GM19025 (cell line): ENCODE results near the gene CCDC85C.

ENCODE experiments used
- ATAC-seq: cut with Tn5 transposase; IDR thresholded peaks from one replicate; pipeline ENCODE4 v1.9.1; 2021; ENCODE audit warnings: mild to moderate bottlenecking, low read depth, moderate library complexity; ENCODE audit not compliant: unreplicated experiment

The CCDC85C gene

DNA sequence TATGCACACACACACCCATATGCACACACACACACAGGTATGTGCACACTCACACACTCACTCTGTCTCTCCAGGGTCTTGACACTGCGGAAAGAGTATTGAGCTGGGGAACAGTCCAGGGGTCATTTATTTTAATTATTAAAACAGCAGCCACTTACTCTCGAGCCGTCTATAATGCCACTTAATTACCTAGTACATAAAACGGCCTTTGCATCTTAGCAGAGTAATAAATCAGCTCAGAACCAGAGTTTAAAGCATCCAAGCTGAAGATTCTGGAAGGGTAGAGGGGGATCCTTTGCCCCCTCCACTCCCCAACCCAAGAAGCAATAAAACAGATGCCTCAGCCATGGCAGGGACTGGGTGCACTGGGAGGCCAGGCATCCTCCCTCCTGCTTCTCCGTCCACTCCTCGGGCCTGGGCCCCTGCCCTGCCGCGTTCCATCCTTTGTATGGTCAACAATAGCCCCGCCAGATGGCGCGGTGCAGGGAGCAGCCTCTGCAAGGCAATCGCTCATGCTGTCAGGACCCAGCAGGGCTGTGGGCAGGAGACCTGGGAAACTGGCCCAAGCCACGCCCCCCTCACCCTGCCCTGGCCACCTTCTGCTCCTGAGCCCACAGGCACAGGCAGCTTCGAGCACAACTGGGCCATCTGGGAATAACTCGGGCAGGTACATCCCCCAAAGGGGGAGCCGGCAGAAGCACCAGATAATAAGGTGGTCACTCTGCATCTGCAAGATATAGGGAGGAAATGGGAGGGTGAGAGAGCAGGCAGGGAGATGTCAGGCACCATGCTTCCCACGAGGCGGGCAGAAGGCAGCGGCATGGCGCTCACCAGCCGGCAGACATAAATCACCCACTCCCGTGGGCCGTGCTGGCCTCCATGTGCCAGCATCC, 40.9 kb downstream of the CCDC85C start:
- ATAC-seq: no peak

- ATAC-seq: no peak
Observed at GRCh38 chr14:99561864-99562263, 42.1 kb downstream of the CCDC85C start.

DNA sequence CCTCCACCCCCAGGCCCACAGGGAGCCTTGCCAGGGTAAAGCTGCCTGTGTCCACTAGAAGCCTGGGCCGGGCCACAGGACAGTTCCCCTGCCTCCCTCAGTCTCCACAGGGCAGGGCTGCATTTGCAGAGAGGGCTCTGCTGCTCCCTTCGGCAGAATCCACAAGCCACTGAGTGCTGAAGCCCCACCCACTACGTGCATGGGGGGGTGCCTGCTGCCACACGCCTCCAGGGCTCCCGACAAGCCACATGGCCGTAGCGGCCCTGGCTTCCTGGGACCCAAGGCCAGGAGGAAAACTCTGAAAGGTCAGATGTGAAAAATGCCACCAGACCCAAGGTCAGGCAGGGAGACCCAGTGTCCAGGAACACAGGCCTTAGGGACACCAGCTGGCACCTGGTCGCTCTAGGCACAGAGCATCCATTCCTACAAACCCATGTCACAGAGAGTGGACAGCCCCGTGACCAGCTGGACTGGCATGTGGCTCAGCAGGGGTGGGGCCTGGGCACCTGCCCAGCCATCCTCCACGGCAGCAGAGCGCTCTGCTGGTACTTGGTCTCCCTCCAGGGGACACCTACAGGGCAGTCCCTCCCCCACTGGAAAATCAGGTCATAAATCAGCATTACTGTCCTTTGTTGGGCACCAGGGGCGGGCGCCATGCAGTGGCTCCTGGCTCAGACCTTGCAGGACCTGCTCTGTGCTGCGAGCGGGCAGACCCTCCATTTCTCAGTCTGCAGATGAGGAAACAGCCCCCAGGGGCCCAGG, 42.9 kb downstream of the CCDC85C start:
- no peak for ATAC-seq

DNA sequence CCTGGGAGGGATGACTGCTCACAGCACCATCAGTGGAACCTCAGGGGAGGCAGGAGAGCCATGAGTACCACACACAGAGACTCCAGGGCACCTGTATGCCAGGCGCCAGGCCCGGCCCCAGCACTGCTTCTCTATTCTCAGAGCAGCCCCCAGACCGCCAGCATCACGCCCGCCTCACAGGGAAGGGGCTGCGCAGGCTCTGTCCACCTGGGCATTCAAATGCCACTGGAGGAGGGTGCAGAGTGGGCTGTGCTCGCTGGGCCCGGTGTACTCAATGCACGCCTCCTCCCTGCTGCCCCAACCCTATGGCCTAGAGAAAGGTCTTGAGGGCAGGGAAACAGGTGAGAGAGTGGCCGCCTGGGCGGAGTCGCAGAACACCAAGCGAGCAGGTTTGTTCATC, 43.6 kb downstream of the CCDC85C start:
- ATAC-seq: no peak

DNA sequence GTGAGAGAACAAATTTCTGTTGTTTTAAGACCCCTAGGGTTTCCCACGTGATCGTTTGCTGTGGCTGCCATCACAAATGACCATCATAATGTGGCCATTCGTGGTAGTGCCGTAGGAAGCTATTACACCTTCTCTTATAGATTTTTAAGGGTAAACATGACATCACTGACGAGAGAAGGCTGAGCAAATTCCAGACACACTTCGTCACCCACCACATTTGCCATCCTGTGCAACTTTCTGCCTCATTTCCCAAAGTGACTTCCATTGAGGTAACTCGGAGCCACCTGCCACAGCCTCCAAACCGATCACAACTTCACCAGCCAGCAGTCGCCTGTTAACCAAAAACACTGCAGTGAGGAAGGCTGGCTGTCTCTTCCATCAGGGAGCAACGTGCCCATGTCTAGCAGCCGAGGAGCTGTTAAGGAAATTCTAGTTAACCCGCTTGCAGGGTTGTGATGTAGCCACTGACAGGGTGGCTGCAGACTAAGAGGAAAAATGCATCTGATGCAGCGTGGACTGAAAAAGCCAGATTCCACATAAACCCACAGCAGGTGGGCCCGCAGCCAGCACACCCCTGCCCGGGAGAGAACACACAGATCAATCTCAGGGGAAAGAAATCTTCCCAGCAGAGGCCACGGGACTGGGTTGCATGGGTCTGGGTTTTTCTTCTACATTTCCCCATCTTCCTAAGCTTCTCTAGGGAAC, 44.6 kb downstream of the CCDC85C start:
- ATAC-seq: no peak

GRCh38 chr14:99556134-99556791, 47.7 kb downstream of the CCDC85C start:
- ATAC-seq: no peak

DNA sequence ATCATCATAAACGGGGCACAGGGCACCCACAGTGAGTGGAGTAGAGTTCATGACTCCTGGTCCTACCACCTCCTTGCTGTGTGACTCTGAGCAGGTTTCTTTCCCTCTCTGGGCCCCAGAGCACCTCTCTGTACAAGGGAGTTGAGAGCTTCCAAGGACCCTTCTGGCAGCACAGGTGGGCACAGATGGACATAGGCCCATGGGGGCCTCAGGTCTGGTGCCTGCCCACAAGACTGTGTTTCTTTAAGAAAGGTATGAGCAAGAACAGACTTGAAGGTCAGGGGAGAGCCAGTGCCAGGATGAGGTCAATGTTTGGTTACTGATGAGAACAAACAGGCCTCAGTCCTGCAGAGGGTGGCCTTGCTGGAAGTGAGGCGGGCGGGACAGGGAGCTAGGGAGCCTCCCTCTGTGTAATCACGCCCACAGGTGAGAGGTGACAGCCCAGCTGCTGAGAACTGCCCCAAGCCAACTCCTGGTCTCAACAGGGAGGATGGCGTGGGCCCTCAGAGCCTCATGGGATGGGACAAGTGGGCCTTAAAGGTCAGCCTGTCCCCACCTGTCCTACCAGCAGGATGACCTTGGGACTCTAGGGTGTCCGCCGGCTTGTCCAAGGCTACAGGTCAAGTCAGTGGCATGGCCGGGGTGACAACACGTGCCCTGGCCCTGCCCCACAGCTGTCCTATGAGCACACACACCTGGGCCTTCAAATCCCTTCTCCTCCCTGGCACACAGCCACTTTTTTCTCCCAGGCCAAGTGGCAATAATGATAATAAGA, 49.1 kb downstream of the CCDC85C start:
- ATAC-seq: no peak

DNA sequence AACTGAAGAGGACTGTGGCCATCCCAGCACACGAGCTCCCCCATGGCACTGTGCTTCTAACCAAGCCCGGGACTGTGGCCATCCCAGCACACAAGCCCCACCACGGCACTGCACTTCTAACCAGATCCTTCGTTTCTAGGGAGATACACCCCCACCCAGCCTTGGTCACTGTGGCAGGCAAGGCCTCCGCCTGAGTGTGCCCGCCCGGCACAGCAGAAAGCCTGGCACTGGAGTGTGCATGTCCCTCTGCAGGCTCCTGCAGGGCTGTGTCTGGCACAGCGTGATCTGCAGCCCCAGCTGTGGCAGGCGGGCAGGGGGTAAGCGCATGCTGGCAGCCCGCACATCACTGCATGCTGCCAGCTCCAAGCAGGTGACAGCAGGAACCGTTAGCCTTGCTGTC, 49.8 kb downstream of the CCDC85C start:
- no peak for ATAC-seq

DNA sequence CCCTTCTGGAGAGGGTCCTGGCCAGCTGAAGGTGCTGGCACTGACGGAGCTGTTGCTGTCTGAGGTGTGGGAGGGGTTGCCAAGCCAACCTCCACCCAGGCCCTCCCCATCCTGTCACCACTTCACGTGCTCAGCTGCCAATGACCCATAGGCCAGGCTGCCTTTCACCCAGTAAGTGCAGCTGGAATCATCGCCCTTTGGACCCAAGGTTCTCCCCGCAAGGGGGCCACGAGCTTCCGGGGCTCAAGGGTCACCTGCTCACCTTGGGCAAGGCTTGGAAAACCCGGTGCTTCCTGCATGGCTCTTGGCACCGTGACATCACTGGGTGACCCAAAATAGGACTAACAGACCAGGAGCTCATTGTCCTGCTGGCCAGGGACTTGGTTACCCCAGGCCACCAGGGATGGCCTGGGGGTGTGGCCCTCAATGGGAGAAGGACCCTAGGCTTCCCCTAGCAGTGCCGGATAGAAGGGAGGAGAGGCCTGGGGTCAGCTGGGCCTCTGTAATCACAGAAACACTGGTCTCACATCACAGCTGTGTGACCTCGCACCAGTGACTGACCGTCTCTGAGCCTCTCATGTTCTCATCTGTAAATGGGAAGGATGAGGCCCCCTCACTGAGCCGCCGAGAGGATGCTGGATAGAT, 51.3 kb downstream of the CCDC85C start:
- no peak for ATAC-seq

- no peak for ATAC-seq
Observed at GRCh38 chr14:99552021-99552553, 51.9 kb downstream of the CCDC85C start.

- ATAC-seq: no peak
Observed at GRCh38 chr14:99551034-99551922, 52.7 kb downstream of the CCDC85C start.

GRCh38 chr14:99550387-99550992, 53.5 kb downstream of the CCDC85C start:
- no peak for ATAC-seq

GRCh38 chr14:99549684-99550083, 54.3 kb downstream of the CCDC85C start:
- no peak for ATAC-seq

DNA sequence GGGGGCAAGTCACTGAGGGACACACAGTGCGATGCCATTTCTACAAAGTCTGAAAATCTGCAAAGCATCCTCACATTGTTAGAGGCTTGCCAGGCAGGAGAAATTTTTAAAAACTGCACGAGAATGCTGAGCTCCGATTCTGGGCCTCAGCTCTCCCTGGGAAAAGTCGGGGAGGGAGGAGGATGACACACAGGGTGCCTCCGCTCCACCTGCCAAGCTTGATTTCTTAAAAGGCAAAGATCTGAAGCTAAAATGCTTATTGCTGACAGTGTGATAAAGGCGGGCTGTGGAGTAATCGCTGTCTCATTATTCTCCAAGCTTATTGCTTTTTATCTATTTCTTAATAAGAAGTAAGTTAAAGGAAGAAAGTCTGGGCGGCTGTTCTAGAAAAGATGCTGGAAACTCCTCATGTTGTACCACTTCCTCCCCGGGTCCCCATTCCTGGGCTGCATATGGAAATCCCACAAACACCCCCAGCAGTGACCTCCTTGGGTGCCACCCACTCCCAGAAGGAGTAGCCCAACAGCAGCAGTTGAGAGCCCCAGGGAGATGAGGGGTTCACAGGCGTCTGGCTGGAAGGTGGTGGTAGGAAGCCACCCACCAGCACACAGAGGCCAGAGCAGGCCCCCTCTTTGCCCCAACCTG, 55.0 kb downstream of the CCDC85C start:
- no peak for ATAC-seq

GRCh38 chr14:99548255-99548654, 55.8 kb downstream of the CCDC85C start:
- no peak for ATAC-seq

DNA sequence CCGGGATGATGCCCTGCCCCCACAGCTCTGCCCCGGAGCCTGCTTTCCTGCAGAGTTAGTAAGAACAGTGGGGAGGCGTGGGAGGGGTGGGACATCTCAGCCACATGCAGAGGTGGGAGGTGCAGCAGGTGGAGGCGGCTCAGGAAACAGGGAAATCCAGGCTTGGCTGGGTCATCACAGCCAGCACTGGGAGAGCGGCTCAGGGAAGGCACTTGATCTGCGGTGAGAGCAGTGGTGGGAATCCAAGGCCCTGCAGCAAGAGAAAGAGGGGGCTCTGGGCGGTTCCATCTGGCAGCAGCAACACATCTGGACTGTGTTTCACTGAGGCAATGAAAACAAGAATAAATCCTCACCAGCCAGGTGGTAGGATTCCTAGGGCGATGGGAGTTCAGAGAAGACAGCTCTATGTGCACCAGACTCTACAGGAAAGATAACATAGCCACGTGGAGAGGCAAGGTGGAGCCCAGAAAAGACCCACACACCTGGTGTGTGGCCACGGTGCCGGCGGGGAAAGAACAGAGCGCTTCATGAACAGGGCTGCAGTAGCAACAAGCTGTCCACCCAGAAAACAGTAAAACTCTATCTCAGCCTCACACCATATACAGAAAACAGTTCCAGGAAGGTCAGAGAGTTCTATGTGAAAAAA, 57.6 kb downstream of the CCDC85C start:
- ATAC-seq: no peak

GRCh38 chr14:99545586-99545985, 58.4 kb downstream of the CCDC85C start:
- no peak for ATAC-seq
